ENCODE data around the gene CD200. TPM values are rescaled to one million over a fixed set of nuclear protein-coding genes. Genes with fewer than 3 reads are reported as not detected.

The CD200 gene
- total and polyA plus RNA-seq, 2 of the 4 experiments (the other 2 are of a cell fraction) = 1.1 to 1.7 TPM

DNA sequence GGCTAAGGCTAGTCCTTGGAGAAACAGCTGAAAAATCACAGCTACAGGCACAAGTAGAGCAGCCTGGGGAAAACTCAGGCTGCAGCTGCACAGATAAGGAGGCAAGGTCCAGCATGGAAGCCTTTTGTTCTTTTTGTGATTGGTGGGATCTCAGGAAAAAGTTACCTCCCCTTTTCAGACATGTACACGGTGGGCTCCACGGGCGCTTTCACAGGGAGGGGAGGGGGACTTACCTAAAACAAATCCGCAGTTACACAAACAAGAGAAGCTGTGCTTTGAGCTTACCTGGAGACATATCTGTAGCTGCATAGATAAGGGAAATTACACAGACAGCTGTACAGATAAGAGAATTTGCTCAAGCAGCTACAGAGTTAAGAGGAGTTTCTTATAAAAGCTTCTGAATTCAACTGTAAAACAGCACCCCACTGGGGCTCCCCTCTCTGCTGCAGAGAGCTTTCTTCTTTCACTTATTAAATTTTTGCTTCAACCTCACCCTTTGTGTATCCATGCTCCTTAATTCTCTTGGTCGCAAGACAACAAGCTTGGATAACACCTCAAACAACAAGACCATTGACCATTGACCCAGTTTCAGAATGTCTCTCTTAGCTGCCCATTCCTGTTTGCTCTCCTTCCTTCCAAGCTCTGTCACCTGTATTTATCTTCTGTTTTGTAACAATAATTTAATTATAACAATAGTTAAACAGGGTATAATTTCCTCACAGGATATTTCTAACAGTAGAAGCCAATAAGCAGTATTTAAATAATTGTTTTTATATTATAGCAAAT lies 10.9 kb upstream of the CD200 start:
- H4K5ac ChIP-seq (ENCODE audit: low read depth, low read length) = no peak overlapping the region
- intact Hi-C loops (cut with micrococcal nuclease) = no loop called here
- no peak for TF ChIP-seq RAD21 (IDR thresholded peaks at IDR 0.05; ENCODE audit: low read length)
- no peak for TF ChIP-seq CHD1 (IDR thresholded peaks at IDR 0.05; ENCODE audit: low read depth, low read length)
- no peak for TF ChIP-seq USF2 (IDR thresholded peaks at IDR 0.05; ENCODE audit: low read depth, low read length)
- no peak for TF ChIP-seq CEBPB (IDR thresholded peaks at IDR 0.05; ENCODE audit: low read depth, low read length)
- no peak for TF ChIP-seq SMC3 (IDR thresholded peaks at IDR 0.05; ENCODE audit: low read depth, low read length)
- TF ChIP-seq POLR2A (IDR thresholded peaks at IDR 0.05; ENCODE audit: low read depth, low read length) = no peak
- TF ChIP-seq ELK1 (IDR thresholded peaks at IDR 0.05; ENCODE audit: borderline replicate concordance, low read depth, low read length) = no peak
- TF ChIP-seq, protein P1, sequence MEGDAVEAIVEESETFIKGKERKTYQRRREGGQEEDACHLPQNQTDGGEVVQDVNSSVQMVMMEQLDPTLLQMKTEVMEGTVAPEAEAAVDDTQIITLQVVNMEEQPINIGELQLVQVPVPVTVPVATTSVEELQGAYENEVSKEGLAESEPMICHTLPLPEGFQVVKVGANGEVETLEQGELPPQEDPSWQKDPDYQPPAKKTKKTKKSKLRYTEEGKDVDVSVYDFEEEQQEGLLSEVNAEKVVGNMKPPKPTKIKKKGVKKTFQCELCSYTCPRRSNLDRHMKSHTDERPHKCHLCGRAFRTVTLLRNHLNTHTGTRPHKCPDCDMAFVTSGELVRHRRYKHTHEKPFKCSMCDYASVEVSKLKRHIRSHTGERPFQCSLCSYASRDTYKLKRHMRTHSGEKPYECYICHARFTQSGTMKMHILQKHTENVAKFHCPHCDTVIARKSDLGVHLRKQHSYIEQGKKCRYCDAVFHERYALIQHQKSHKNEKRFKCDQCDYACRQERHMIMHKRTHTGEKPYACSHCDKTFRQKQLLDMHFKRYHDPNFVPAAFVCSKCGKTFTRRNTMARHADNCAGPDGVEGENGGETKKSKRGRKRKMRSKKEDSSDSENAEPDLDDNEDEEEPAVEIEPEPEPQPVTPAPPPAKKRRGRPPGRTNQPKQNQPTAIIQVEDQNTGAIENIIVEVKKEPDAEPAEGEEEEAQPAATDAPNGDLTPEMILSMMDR (conservative IDR thresholded peaks at IDR 0.05; ENCODE audit: low read depth, low read length) = no peak
- TF ChIP-seq MAFK (IDR thresholded peaks at IDR 0.05; ENCODE audit: low read depth, low read length) = no peak
- no peak for TF ChIP-seq NFE2L2 (IDR thresholded peaks at IDR 0.05; ENCODE audit: low read depth, low read length)
- TF ChIP-seq MAZ (IDR thresholded peaks at IDR 0.05; ENCODE audit: borderline replicate concordance, low read depth, low read length) = no peak
- TF ChIP-seq MXI1 (IDR thresholded peaks at IDR 0.05; ENCODE audit: borderline replicate concordance, low read depth, low read length) = no peak
- no peak for TF ChIP-seq RCOR1 (IDR thresholded peaks at IDR 0.05; ENCODE audit: insufficient replicate concordance, low read length)
- TF ChIP-seq BHLHE40 (IDR thresholded peaks at IDR 0.05; ENCODE audit: low read depth, low read length) = no peak
- TF ChIP-seq FOS (IDR thresholded peaks at IDR 0.05; ENCODE audit: low read depth, low read length) = no peak

More for the DNA sequence above, 10.9 kb upstream of the CD200 start:
- no peak overlapping the region for H3K4ac ChIP-seq (ENCODE audit: low read depth, low read length)
- no peak overlapping the region for H4K91ac ChIP-seq (ENCODE audit: insufficient read depth, low read depth, low read length)
- H2AFZ ChIP-seq (replicated peaks; ENCODE audit: low read length, poor library complexity) = no peak overlapping the region
- H3K4me3 ChIP-seq (ENCODE audit: insufficient read depth, low read depth, low read length) = no peak overlapping the region
- no TSS peak for BruUV-seq (replicated peaks)
- H3K27me3 ChIP-seq (ENCODE audit: control insufficient read depth, insufficient read depth, low read length) = peaks cover 11% of the 10 kb centered on the region
- H4K20me1 ChIP-seq (ENCODE audit: insufficient read depth, low read length) = no peaks in the 10 kb centered on the region
- H2BK20ac ChIP-seq (ENCODE audit: low read depth, low read length) = no peak overlapping the region
- H3K9me1 ChIP-seq (ENCODE audit: insufficient read depth, low read length) = no peaks in the 10 kb centered on the region
- WGBS, 2 experiments (ENCODE audit: extremely low coverage in 2 of 2, insufficient read length in 1 of 2) = no CpG with 5 or more reads among the region's 5 CpGs
- H3K18ac ChIP-seq (ENCODE audit: low read depth, low read length) = no peak overlapping the region
- no peak overlapping the region for H3K27ac ChIP-seq (ENCODE audit: insufficient read depth, low read length)
- no peak overlapping the region for H2BK120ac ChIP-seq (ENCODE audit: low read depth, low read length)
- H4K8ac ChIP-seq (ENCODE audit: low read depth in 2 of 2, low read length in 2 of 2) = no peak overlapping the region
- no peak overlapping the region; the same call in 1 of the 2 replicates for H3K23ac ChIP-seq (ENCODE audit: low read depth, low read length)
- ChIA-PET POLR2A (ENCODE audit: unreplicated experiment) (no interaction called here), CTCF (interaction anchor here (0.8 to 1.2 kb wide), 5 partner anchors 10 to 198 kb away, joined by 3 to 6 read pairs (median 4); partner anchors contain the start of gene SLC9C1)
- H3K14ac ChIP-seq (replicated peaks; ENCODE audit: low read depth, low read length) = no peak overlapping the region
- DNase-seq (no peak), ATAC-seq (ENCODE audit: low read depth) (no peak)
- H2BK15ac ChIP-seq (ENCODE audit: low read depth, low read length) = no peak overlapping the region
- H2AK5ac ChIP-seq (ENCODE audit: low read depth, low read length) = no peak overlapping the region
- H3K4me1 ChIP-seq (ENCODE audit: control insufficient read depth, insufficient read depth, low read length) = no peaks in the 10 kb centered on the region
- no peaks in the 10 kb centered on the region for H3K36me3 ChIP-seq (ENCODE audit: control insufficient read depth, insufficient read depth, low read length)
- dilution Hi-C loops (cut with HindIII; ENCODE audit: low sequenced_read_pairs, unreplicated experiment) (loop anchor here (25.0 kb wide), 1 partner anchor 190 kb away; no protein-coding TSS in a partner anchor), in situ Hi-C loops (cut with MboI; ENCODE audit: low sequenced_read_pairs) (loop anchor here (25.0 kb wide), 1 partner anchor 665 kb away; the partner anchor contains the start of genes CD200R1 and GTPBP8)
- H2AK9ac ChIP-seq (replicated peaks; ENCODE audit: low read depth, low read length, poor library complexity) = no peak overlapping the region
- H3K9me3 ChIP-seq (ENCODE audit: control insufficient read depth, insufficient read depth, low read length) = no peaks in the 10 kb centered on the region
- no peak overlapping the region for H3K9ac ChIP-seq (ENCODE audit: low read depth, low read length)
- no peaks in the 10 kb centered on the region for H3K79me1 ChIP-seq (ENCODE audit: low read depth in 1 of 2, low read length in 2 of 2)
- H3K56ac ChIP-seq (ENCODE audit: extremely low read depth, insufficient read depth, low read length) = no peak overlapping the region
- H3K4me2 ChIP-seq (ENCODE audit: low read depth, low read length) = no peak overlapping the region
- H2BK5ac ChIP-seq (ENCODE audit: low read depth, low read length, poor library complexity, severe bottlenecking) = no peak overlapping the region

Data from IMR-90 (cell line).